ENCODE measurements around the gene FNIP1. TPM values are rescaled to one million over a fixed set of nuclear protein-coding genes. Genes with fewer than 3 reads are reported as not detected.
A peak's percentile ranks its signal among the peaks of the same experiment; 100 is the strongest.
"Not testable (repeated sequence)": the region's sequence is repeated elsewhere in the genome, so short reads cannot be mapped to it uniquely, and the experiment has no call there.

FNIP1 gene
- total RNA-seq = 27.1 TPM

DNA sequence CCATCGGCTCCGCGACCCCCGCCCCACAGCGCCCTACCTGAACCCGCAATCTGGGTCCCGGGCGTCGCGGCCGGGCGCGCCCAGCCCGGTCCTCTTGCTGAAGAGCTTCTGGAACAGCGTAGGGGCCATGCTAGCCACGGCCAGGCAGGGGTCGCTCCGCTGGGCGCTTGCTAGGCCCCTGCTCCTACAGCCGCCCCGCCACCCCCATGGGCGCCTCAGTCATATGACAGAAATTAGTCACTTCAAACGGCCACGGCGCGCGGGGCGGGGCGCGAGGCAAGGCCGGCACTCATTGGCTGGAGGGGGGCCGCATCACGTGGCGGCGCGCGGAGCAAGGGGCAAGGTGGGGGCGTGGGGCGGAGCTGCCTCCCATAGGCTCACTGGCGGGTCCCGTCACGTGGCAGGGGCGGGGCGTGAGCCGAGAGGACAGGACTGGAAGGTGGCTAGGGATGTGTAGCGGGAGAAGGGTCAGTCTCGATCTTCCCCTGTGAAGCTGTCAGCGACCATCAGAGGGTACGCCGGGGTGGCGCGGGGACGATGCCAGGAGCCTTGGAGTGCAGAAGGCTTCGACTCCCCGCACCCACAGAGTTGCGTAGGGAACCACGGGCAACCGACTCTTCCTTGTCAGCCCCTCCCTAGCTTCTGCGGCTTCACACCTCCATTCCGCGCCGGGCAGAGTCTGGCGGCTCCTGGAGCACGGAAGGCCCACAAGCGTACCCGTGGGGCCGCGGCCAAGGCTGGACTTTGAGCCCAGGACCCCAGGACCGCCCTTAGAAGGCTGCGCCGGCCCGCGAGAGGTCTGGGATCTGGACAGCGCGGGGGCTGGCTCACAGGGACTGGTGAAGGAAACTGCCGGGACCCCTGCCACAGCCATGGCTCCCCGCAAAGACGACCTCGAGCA, at the start of gene FNIP1:
TSS of gene FNIP1 (minus strand) at position 225 of the 901 bp plus-strand sequence. CDS start at position 129, 96 bp downstream.
- Histone ChIP-seq H3K27me3 (ENCODE audit: control insufficient read depth in 3 of 3, insufficient read depth in 3 of 3, low read length in 3 of 3) (no peaks in the 10 kb centered on the region), H3K9me3 (ENCODE audit: control insufficient read depth in 3 of 3, low read length in 3 of 3) (no peaks in the 10 kb centered on the region), H3K4me3 (ENCODE audit: low read length in 3 of 3) (peak within 1 kb of the TSS; percentile 83 to 96 (median 94)), H3K36me3 (ENCODE audit: control insufficient read depth in 3 of 3, insufficient read depth in 3 of 3, low read length in 3 of 3) (peaks cover 0 to 2% (median 0%) of the 10 kb centered on the region in 3 donors), H3K4me1 (ENCODE audit: control insufficient read depth in 3 of 3, insufficient read depth in 3 of 3, low read length in 3 of 3) (peaks cover 6 to 18% (median 14%) of the 10 kb centered on the region in 3 donors), H3K9ac (ENCODE audit: low read depth in 1 of 3, low read length in 3 of 3) (peak within 1 kb of the TSS; percentile 96 to 99 (median 99)), H3K27ac (ENCODE audit: low read depth, low read length) (peak within 1 kb of the TSS; percentile 100)

GRCh38 chr5:131846536-131846935, 49.7 kb upstream of the FNIP1 start:
- no peaks in the 10 kb centered on the region for H3K36me3 ChIP-seq (ENCODE audit: control insufficient read depth in 3 of 3, insufficient read depth in 3 of 3, low read length in 3 of 3)
- H3K27ac ChIP-seq (ENCODE audit: low read depth, low read length) = no peak overlapping the region
- H3K27me3 ChIP-seq (ENCODE audit: control insufficient read depth in 3 of 3, insufficient read depth in 3 of 3, low read length in 3 of 3) = no peaks in the 10 kb centered on the region
- H3K4me1 ChIP-seq (ENCODE audit: control insufficient read depth in 3 of 3, insufficient read depth in 3 of 3, low read length in 3 of 3) = no peaks in the 10 kb centered on the region
- H3K4me3 ChIP-seq (ENCODE audit: low read length in 3 of 3) = no peak overlapping the region
- H3K9ac ChIP-seq (ENCODE audit: low read depth in 1 of 3, low read length in 3 of 3) = no peak overlapping the region
- peaks cover 0 to 6% (median 5%) of the 10 kb centered on the region in 3 donors for H3K9me3 ChIP-seq (ENCODE audit: control insufficient read depth in 3 of 3, low read length in 3 of 3)

- no peak overlapping the region for H3K4me3 ChIP-seq (ENCODE audit: low read length in 3 of 3)
- no peak overlapping the region for H3K27ac ChIP-seq (ENCODE audit: low read depth, low read length)
- H3K9ac ChIP-seq (ENCODE audit: low read depth in 1 of 3, low read length in 3 of 3) = no peak overlapping the region
- H3K4me1 ChIP-seq (ENCODE audit: control insufficient read depth in 3 of 3, insufficient read depth in 3 of 3, low read length in 3 of 3) = no peaks in the 10 kb centered on the region
- no peaks in the 10 kb centered on the region for H3K27me3 ChIP-seq (ENCODE audit: control insufficient read depth in 3 of 3, insufficient read depth in 3 of 3, low read length in 3 of 3)
- peaks cover 0 to 6% (median 5%) of the 10 kb centered on the region in 3 donors for H3K9me3 ChIP-seq (ENCODE audit: control insufficient read depth in 3 of 3, low read length in 3 of 3)
- H3K36me3 ChIP-seq (ENCODE audit: control insufficient read depth in 3 of 3, insufficient read depth in 3 of 3, low read length in 3 of 3) = no peaks in the 10 kb centered on the region
Measured at GRCh38 chr5:131845828-131846227, 49.0 kb upstream of the FNIP1 start.

DNA sequence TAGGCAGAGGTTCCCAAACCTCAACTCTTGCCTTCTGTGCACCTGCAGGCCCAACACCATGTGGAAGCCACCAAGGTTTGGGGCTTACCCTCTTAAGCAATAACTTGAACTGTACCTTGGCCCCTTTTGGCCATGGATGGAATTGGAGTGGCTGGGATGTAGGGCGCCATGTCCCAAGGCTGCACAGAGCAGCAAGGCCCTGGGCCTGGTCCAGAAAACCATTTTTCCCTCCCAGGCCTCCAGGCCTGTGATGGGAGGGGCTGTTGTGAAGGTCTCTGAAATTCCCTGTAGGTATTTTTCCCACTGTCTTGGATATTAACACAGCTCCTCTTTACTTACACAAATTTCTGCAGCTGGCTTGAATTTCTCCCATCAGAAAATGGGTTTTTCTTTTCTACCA, 46.2 kb upstream of the FNIP1 start:
- not testable (repeated sequence) for H3K4me1 ChIP-seq (ENCODE audit: control insufficient read depth in 3 of 3, insufficient read depth in 3 of 3, low read length in 3 of 3); H3K4me3 ChIP-seq (ENCODE audit: low read length in 3 of 3); H3K9ac ChIP-seq (ENCODE audit: low read depth in 1 of 3, low read length in 3 of 3); H3K36me3 ChIP-seq (ENCODE audit: control insufficient read depth in 3 of 3, insufficient read depth in 3 of 3, low read length in 3 of 3); H3K9me3 ChIP-seq (ENCODE audit: control insufficient read depth in 3 of 3, low read length in 3 of 3); H3K27ac ChIP-seq (ENCODE audit: low read depth, low read length); H3K27me3 ChIP-seq (ENCODE audit: control insufficient read depth in 3 of 3, insufficient read depth in 3 of 3, low read length in 3 of 3)

GRCh38 chr5:131832702-131833101, 35.9 kb upstream of the FNIP1 start:
- H3K9ac ChIP-seq (ENCODE audit: low read depth in 1 of 3, low read length in 3 of 3); H3K27ac ChIP-seq (ENCODE audit: low read depth, low read length); H3K27me3 ChIP-seq (ENCODE audit: control insufficient read depth in 3 of 3, insufficient read depth in 3 of 3, low read length in 3 of 3); H3K9me3 ChIP-seq (ENCODE audit: control insufficient read depth in 3 of 3, low read length in 3 of 3); H3K36me3 ChIP-seq (ENCODE audit: control insufficient read depth in 3 of 3, insufficient read depth in 3 of 3, low read length in 3 of 3); H3K4me3 ChIP-seq (ENCODE audit: low read length in 3 of 3); H3K4me1 ChIP-seq (ENCODE audit: control insufficient read depth in 3 of 3, insufficient read depth in 3 of 3, low read length in 3 of 3): not testable (repeated sequence)

GRCh38 chr5:131825404-131826013, 28.7 kb upstream of the FNIP1 start:
- Histone ChIP-seq H3K4me3 (ENCODE audit: low read length in 3 of 3) (no peak overlapping the region), H3K27me3 (ENCODE audit: control insufficient read depth in 3 of 3, insufficient read depth in 3 of 3, low read length in 3 of 3) (no peaks in the 10 kb centered on the region), H3K36me3 (ENCODE audit: control insufficient read depth in 3 of 3, insufficient read depth in 3 of 3, low read length in 3 of 3) (no peaks in the 10 kb centered on the region), H3K4me1 (ENCODE audit: control insufficient read depth in 3 of 3, insufficient read depth in 3 of 3, low read length in 3 of 3) (no peaks in the 10 kb centered on the region), H3K9me3 (ENCODE audit: control insufficient read depth in 3 of 3, low read length in 3 of 3) (peaks cover 0 to 2% (median 0%) of the 10 kb centered on the region in 3 donors), H3K9ac (ENCODE audit: low read depth in 1 of 3, low read length in 3 of 3) (no peak overlapping the region), H3K27ac (ENCODE audit: low read depth, low read length) (no peak overlapping the region)

DNA sequence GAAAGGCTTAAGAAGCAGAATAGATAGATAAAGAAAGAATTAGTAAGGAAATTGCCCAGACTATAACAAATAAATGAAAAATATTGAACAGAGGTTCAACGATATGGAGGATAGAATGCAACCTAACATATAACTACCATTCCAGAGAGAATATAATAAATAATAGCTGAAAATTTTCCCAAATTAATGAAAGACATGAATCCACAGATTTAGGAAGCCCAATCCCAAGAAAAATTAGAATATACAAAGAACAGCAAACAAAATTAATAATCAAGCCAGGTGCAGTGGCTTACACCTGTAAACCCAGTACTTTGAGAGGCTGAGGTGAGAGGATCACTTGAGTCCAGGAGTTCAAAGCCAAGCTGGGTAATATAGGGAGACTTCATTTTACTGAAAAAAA, 27.8 kb upstream of the FNIP1 start:
- H3K4me1 ChIP-seq (ENCODE audit: control insufficient read depth in 3 of 3, insufficient read depth in 3 of 3, low read length in 3 of 3) = no peaks in the 10 kb centered on the region
- no peak overlapping the region for H3K27ac ChIP-seq (ENCODE audit: low read depth, low read length)
- no peak overlapping the region for H3K9ac ChIP-seq (ENCODE audit: low read depth in 1 of 3, low read length in 3 of 3)
- H3K9me3 ChIP-seq (ENCODE audit: control insufficient read depth in 3 of 3, low read length in 3 of 3) = peaks cover 0 to 2% (median 0%) of the 10 kb centered on the region in 3 donors
- no peak overlapping the region for H3K4me3 ChIP-seq (ENCODE audit: low read length in 3 of 3)
- no peaks in the 10 kb centered on the region for H3K27me3 ChIP-seq (ENCODE audit: control insufficient read depth in 3 of 3, insufficient read depth in 3 of 3, low read length in 3 of 3)
- H3K36me3 ChIP-seq (ENCODE audit: control insufficient read depth in 3 of 3, insufficient read depth in 3 of 3, low read length in 3 of 3) = no peaks in the 10 kb centered on the region

DNA sequence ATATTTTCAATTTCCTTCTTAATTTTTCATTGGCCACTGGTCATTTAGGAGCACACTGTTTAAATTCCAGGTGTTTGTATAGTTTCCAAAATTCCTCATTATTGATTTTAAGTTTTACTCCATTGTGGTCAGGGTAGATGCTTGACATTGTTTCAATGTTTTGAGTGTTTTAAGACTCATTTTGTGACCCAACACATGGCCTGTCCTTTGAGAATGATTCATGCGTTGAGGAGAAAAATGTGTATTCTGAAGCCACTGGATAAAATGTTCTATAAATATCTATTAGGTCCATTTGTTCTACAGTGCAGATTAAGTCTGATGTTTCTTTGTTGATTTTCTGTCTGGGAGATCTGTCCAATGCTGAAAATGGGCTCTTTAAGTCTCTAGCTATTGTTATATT, 24.4 kb upstream of the FNIP1 start:
- no peaks in the 10 kb centered on the region for H3K36me3 ChIP-seq (ENCODE audit: control insufficient read depth in 3 of 3, insufficient read depth in 3 of 3, low read length in 3 of 3)
- no peaks in the 10 kb centered on the region for H3K4me1 ChIP-seq (ENCODE audit: control insufficient read depth in 3 of 3, insufficient read depth in 3 of 3, low read length in 3 of 3)
- H3K9me3 ChIP-seq (ENCODE audit: control insufficient read depth in 3 of 3, low read length in 3 of 3) = no peaks in the 10 kb centered on the region
- no peak overlapping the region for H3K27ac ChIP-seq (ENCODE audit: low read depth, low read length)
- H3K27me3 ChIP-seq (ENCODE audit: control insufficient read depth in 3 of 3, insufficient read depth in 3 of 3, low read length in 3 of 3) = no peaks in the 10 kb centered on the region
- no peak overlapping the region for H3K4me3 ChIP-seq (ENCODE audit: low read length in 3 of 3)
- H3K9ac ChIP-seq (ENCODE audit: low read depth in 1 of 3, low read length in 3 of 3) = no peak overlapping the region

- no peaks in the 10 kb centered on the region for H3K4me1 ChIP-seq (ENCODE audit: control insufficient read depth in 3 of 3, insufficient read depth in 3 of 3, low read length in 3 of 3)
- H3K9ac ChIP-seq (ENCODE audit: low read depth in 1 of 3, low read length in 3 of 3) = no peak overlapping the region
- H3K9me3 ChIP-seq (ENCODE audit: control insufficient read depth in 3 of 3, low read length in 3 of 3) = no peaks in the 10 kb centered on the region
- H3K27ac ChIP-seq (ENCODE audit: low read depth, low read length) = no peak overlapping the region
- H3K4me3 ChIP-seq (ENCODE audit: low read length in 3 of 3) = no peak overlapping the region
- H3K27me3 ChIP-seq (ENCODE audit: control insufficient read depth in 3 of 3, insufficient read depth in 3 of 3, low read length in 3 of 3) = no peaks in the 10 kb centered on the region
- H3K36me3 ChIP-seq (ENCODE audit: control insufficient read depth in 3 of 3, insufficient read depth in 3 of 3, low read length in 3 of 3) = no peaks in the 10 kb centered on the region
Measured at GRCh38 chr5:131818001-131818724, 21.3 kb upstream of the FNIP1 start.

DNA sequence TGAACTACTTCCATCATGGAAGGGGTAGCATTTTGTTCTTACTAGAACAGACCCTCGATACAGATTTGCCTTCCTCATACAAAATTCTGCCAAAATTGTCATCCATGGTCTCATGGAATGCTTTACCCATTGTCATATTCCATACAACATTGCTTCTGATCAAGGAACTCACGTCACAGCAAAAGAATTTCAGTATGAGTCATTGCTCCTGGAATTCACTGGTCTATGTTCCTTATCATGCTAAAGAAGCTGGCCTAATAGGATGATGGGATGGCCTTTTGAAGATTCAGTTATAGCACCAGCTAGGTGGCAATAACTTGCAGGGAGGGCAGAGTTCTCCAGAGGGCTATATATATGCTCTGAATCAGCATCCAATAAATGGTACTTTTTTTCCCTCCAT, 18.2 kb upstream of the FNIP1 start:
- Histone ChIP-seq H3K4me3 (ENCODE audit: low read length in 3 of 3) (no peak overlapping the region), H3K27ac (ENCODE audit: low read depth, low read length) (no peak overlapping the region), H3K9ac (ENCODE audit: low read depth in 1 of 3, low read length in 3 of 3) (no peak overlapping the region), H3K4me1 (ENCODE audit: control insufficient read depth in 3 of 3, insufficient read depth in 3 of 3, low read length in 3 of 3) (peaks cover 3 to 7% (median 5%) of the 10 kb centered on the region in 3 donors), H3K9me3 (ENCODE audit: control insufficient read depth in 3 of 3, low read length in 3 of 3) (no peaks in the 10 kb centered on the region), H3K36me3 (ENCODE audit: control insufficient read depth in 3 of 3, insufficient read depth in 3 of 3, low read length in 3 of 3) (no peaks in the 10 kb centered on the region), H3K27me3 (ENCODE audit: control insufficient read depth in 3 of 3, insufficient read depth in 3 of 3, low read length in 3 of 3) (no peaks in the 10 kb centered on the region)

All from skeletal muscle tissue (tissue), 4 donors.